GM12864 (cell line): ENCODE measurements around the gene EFHC2.

ENCODE experiments used
- DNase-seq: peaks from one replicate; pipeline ENCODE4 v3.0.0-alpha.2; 2011; ENCODE audit warnings: low read depth
- H3K4me3 ChIP-seq: 2 replicates; pipeline ENCODE4 v1.5.1; 2011; ENCODE audit warnings: mild to moderate bottlenecking, low read depth, low read length, control low read depth
- CTCF ChIP-seq: IDR thresholded peaks from 2 replicates; pipeline ENCODE4 v1.5.1; 2011; ENCODE audit warnings: low read depth, mild to moderate bottlenecking, moderate library complexity, low read length, control low read depth, inconsistent platforms; ENCODE audit errors: missing control alignments

Gene EFHC2

GRCh38 chrX:44317181-44317580, 26.3 kb downstream of the EFHC2 start:
- TF ChIP-seq CTCF, result no peak
- no peak overlapping the region for H3K4me3 ChIP-seq
- no peak for DNase-seq

- no peak for TF ChIP-seq CTCF
- no peak overlapping the region for H3K4me3 ChIP-seq
- no peak for DNase-seq
These were observed 28.7 kb downstream of the EFHC2 start for GRCh38 chrX:44314808-44315207.

GRCh38 chrX:44314259-44314734, 29.2 kb downstream of the EFHC2 start:
- no peak overlapping the region for H3K4me3 ChIP-seq
- TF ChIP-seq CTCF, result no peak
- no peak for DNase-seq

- H3K4me3 ChIP-seq, result no peak overlapping the region
- no peak for DNase-seq
- TF ChIP-seq CTCF, result no peak
These were observed 31.1 kb downstream of the EFHC2 start for GRCh38 chrX:44312421-44312820.

- TF ChIP-seq CTCF, result no peak
- H3K4me3 ChIP-seq, result no peak overlapping the region
- no peak for DNase-seq
These were observed 33.2 kb downstream of the EFHC2 start for GRCh38 chrX:44310227-44310626.

GRCh38 chrX:44308869-44309268, 34.6 kb downstream of the EFHC2 start:
- no peak for TF ChIP-seq CTCF
- no peak for DNase-seq
- H3K4me3 ChIP-seq, result no peak overlapping the region

- TF ChIP-seq CTCF, result no peak
- no peak for DNase-seq
- H3K4me3 ChIP-seq, result no peak overlapping the region
These were observed 37.1 kb downstream of the EFHC2 start for GRCh38 chrX:44306356-44306755.
